Thymus (tissue), 11 donors: ENCODE data around the gene UBR4. TPM values are rescaled to one million over a fixed set of nuclear protein-coding genes. Genes with fewer than 3 reads are reported as not detected.

Experiments used
- DNase-seq, 9 donors: peaks; one replicate each; pipeline ENCODE4 v3.0.0-alpha.2; 2013; ENCODE audit warnings: low spot score in 9 of 9, low read depth in 6 of 9, missing footprints in 1 of 9
- H3K27ac ChIP-seq, 2 donors: one replicate each; pipeline ENCODE4 v1.5.1; 2013; ENCODE audit warnings: control low read depth in 1 of 2, low read depth in 1 of 2, low read length in 1 of 2, mild to moderate bottlenecking in 1 of 2, moderate library complexity in 1 of 2
- H3K27me3 ChIP-seq, 2 donors: one replicate each; pipeline ENCODE4 v1.5.1; 2013; ENCODE audit warnings: low read length in 1 of 2; ENCODE audit not compliant: control insufficient read depth in 2 of 2, insufficient read depth in 1 of 2
- H3K36me3 ChIP-seq, 2 donors: one replicate each; pipeline ENCODE4 v1.5.1; 2013; ENCODE audit warnings: low read length in 1 of 2, mild to moderate bottlenecking in 1 of 2, moderate library complexity in 1 of 2; ENCODE audit not compliant: control insufficient read depth in 2 of 2, insufficient read depth in 2 of 2
- H3K4me1 ChIP-seq, 2 donors: one replicate each; pipeline ENCODE4 v1.5.1; 2013; ENCODE audit warnings: low read length in 2 of 2; ENCODE audit not compliant: control insufficient read depth in 2 of 2, insufficient read depth in 2 of 2
- H3K4me3 ChIP-seq, 2 donors: one replicate each; pipeline ENCODE4 v1.5.1; 2013; ENCODE audit warnings: low read length in 2 of 2, control low read depth in 1 of 2, mild to moderate bottlenecking in 1 of 2
- H3K9me3 ChIP-seq, 2 donors: one replicate each; pipeline ENCODE4 v1.5.1; 2013; ENCODE audit warnings: low read length in 1 of 2, mild to moderate bottlenecking in 1 of 2; ENCODE audit not compliant: control insufficient read depth in 2 of 2, insufficient read depth in 1 of 2
- WGBS: extraction: QIAGEN DNeasy Blood & Tissue Kit; methylation state at CpG from one replicate; pipeline ENCODE4 v1.1.7; 2013; 5-methylcytosine and 5-hydroxymethylcytosine counted together
- polyA plus RNA-seq: library from polyadenylated mRNA; stranded (reverse); fragments of 200-250 nt; gene quantifications from one replicate; pipeline ENCODE4 v1.2.3, GENCODE V29; 2013
- total RNA-seq: library from RNA; stranded (reverse); fragments of 120-200 nt; gene quantifications from one replicate; pipeline ENCODE4 v1.2.4, GENCODE V29; 2013
- donor health status: healthy.

UBR4 gene
- total and polyA plus RNA-seq, 2 donors = 38.3 to 165 TPM

- WGBS = 97% methylated on average over 4 of the region's 4 CpGs
- Histone ChIP-seq H3K27me3 (no peaks in the 10 kb centered on the region), H3K27ac (no peak overlapping the region), H3K36me3 (peaks cover 87 to 96% of the 10 kb centered on the region in 2 donors), H3K4me1 (no peaks in the 10 kb centered on the region), H3K4me3 (no peak overlapping the region), H3K9me3 (no peaks in the 10 kb centered on the region)
- DNase-seq = no peak
Measured at GRCh38 chr1:19089524-19089923, 120.5 kb downstream of the UBR4 start.

- Histone ChIP-seq H3K36me3 (peaks cover 87 to 96% of the 10 kb centered on the region in 2 donors), H3K27me3 (no peaks in the 10 kb centered on the region), H3K27ac (no peak overlapping the region), H3K4me3 (no peak overlapping the region), H3K4me1 (no peaks in the 10 kb centered on the region), H3K9me3 (no peaks in the 10 kb centered on the region)
- 97% methylated on average over 12 of the region's 12 CpGs for WGBS
- DNase-seq = no peak
Measured at GRCh38 chr1:19088717-19089442, 121.2 kb downstream of the UBR4 start.

GRCh38 chr1:19087737-19088594, 122.1 kb downstream of the UBR4 start:
- no peak overlapping the region for H3K27ac ChIP-seq
- 91% methylated on average over 9 of the region's 9 CpGs for WGBS
- no peak for DNase-seq
- no peaks in the 10 kb centered on the region for H3K27me3 ChIP-seq
- H3K36me3 ChIP-seq = peaks cover 84 to 95% of the 10 kb centered on the region in 2 donors
- H3K4me1 ChIP-seq = no peaks in the 10 kb centered on the region
- no peaks in the 10 kb centered on the region for H3K9me3 ChIP-seq
- H3K4me3 ChIP-seq = no peak overlapping the region

GRCh38 chr1:19087017-19087736, 122.9 kb downstream of the UBR4 start:
- H3K9me3 ChIP-seq = no peaks in the 10 kb centered on the region
- no peak for DNase-seq
- H3K36me3 ChIP-seq = peaks cover 84 to 95% of the 10 kb centered on the region in 2 donors
- 97% methylated on average over 6 of the region's 6 CpGs for WGBS
- H3K27me3 ChIP-seq = no peaks in the 10 kb centered on the region
- H3K27ac ChIP-seq = no peak overlapping the region
- no peaks in the 10 kb centered on the region for H3K4me1 ChIP-seq
- no peak overlapping the region for H3K4me3 ChIP-seq

GRCh38 chr1:19086176-19086875, 123.7 kb downstream of the UBR4 start:
- Histone ChIP-seq H3K4me3 (no peak overlapping the region), H3K36me3 (peaks cover 87 to 95% of the 10 kb centered on the region in 2 donors), H3K27me3 (no peaks in the 10 kb centered on the region), H3K4me1 (no peaks in the 10 kb centered on the region), H3K27ac (no peak overlapping the region), H3K9me3 (no peaks in the 10 kb centered on the region)
- no peak for DNase-seq
- WGBS = 98% methylated on average over 21 of the region's 21 CpGs

- H3K9me3 ChIP-seq = no peaks in the 10 kb centered on the region
- no peaks in the 10 kb centered on the region for H3K4me1 ChIP-seq
- H3K4me3 ChIP-seq = no peak overlapping the region
- no peak for DNase-seq
- WGBS = 97% methylated on average over 20 of the region's 20 CpGs
- peaks cover 94% of the 10 kb centered on the region in 2 donors for H3K36me3 ChIP-seq
- no peaks in the 10 kb centered on the region for H3K27me3 ChIP-seq
- no peak overlapping the region for H3K27ac ChIP-seq
Measured at GRCh38 chr1:19084206-19084738, 125.8 kb downstream of the UBR4 start.

GRCh38 chr1:19083081-19083480, 127.0 kb downstream of the UBR4 start:
- no peak for DNase-seq
- peaks cover 94% of the 10 kb centered on the region in 2 donors for H3K36me3 ChIP-seq
- H3K27ac ChIP-seq = no peak overlapping the region
- H3K4me1 ChIP-seq = no peaks in the 10 kb centered on the region
- H3K27me3 ChIP-seq = no peaks in the 10 kb centered on the region
- H3K4me3 ChIP-seq = no peak overlapping the region
- 89% methylated on average over 7 of the region's 7 CpGs for WGBS
- H3K9me3 ChIP-seq = no peaks in the 10 kb centered on the region

- Histone ChIP-seq H3K27ac (no peak overlapping the region), H3K36me3 (peaks cover 91 to 96% of the 10 kb centered on the region in 2 donors), H3K4me3 (no peak overlapping the region), H3K27me3 (no peaks in the 10 kb centered on the region), H3K9me3 (no peaks in the 10 kb centered on the region), H3K4me1 (peaks cover 0 to 3% of the 10 kb centered on the region in 2 donors)
- DNase-seq = no peak
- WGBS = 96% methylated on average over 21 of the region's 21 CpGs
Measured at GRCh38 chr1:19081218-19081893, 128.7 kb downstream of the UBR4 start.
